Upper lobe of left lung (tissue), 4 donors: ENCODE results near the gene IGSF5.

ENCODE experiments used
- EP300 ChIP-seq, 4 donors: sonication (generic); formaldehyde crosslinking; IDR thresholded peaks; one replicate each; pipeline ENCODE4 v1.5.1; 2017; ENCODE audit warnings: antibody characterized with exemption in 4 of 4, control low read depth in 2 of 4
- POLR2A ChIP-seq, 4 donors: fragments of 450-650 bp; IDR thresholded peaks; one replicate each; pipeline ENCODE4 v1.5.1; 2016 to 2017; ENCODE audit warnings: antibody characterized with exemption in 4 of 4, mild to moderate bottlenecking in 2 of 4
- POLR2AphosphoS5 ChIP-seq, 2 donors: sonication (generic); formaldehyde crosslinking; IDR thresholded peaks; one replicate each; pipeline ENCODE4 v1.5.1; 2017; ENCODE audit warnings: antibody characterized with exemption in 2 of 2
- TF ChIP-seq, protein P1 (sequence below), 6 experiments: fragments of 450-650 bp in 4 of 6; fragments of 200-600 bp in 2 of 6; sonication (generic) in 2 of 6; IDR thresholded peaks; one replicate each; pipeline ENCODE4 v1.5.1; 2016 to 2019; ENCODE audit warnings: antibody characterized with exemption in 6 of 6

DNA sequence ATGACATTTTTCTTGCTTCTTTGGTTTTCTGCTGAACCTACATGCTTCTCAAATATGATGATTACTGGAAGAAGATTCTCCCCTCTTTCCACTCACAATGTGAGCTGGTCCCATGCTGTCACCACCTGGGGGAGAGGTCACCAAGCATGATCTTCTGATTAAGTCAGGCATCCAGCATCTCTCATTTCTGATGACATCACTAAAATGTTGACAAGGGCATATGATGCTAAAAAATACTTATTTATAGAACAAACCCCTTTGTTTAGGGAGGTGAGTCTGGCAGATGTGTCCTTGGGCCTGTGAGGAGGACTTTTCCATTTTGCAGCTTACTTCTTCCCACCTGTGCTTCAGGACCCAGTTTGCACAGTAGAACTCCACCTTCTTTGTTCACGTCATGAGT, 80.3 kb downstream of the IGSF5 start:
- TF ChIP-seq, protein P1, sequence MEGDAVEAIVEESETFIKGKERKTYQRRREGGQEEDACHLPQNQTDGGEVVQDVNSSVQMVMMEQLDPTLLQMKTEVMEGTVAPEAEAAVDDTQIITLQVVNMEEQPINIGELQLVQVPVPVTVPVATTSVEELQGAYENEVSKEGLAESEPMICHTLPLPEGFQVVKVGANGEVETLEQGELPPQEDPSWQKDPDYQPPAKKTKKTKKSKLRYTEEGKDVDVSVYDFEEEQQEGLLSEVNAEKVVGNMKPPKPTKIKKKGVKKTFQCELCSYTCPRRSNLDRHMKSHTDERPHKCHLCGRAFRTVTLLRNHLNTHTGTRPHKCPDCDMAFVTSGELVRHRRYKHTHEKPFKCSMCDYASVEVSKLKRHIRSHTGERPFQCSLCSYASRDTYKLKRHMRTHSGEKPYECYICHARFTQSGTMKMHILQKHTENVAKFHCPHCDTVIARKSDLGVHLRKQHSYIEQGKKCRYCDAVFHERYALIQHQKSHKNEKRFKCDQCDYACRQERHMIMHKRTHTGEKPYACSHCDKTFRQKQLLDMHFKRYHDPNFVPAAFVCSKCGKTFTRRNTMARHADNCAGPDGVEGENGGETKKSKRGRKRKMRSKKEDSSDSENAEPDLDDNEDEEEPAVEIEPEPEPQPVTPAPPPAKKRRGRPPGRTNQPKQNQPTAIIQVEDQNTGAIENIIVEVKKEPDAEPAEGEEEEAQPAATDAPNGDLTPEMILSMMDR (IDR thresholded peaks at IDR 0.05): no peak
- TF ChIP-seq POLR2A (IDR thresholded peaks at IDR 0.05) (no peak), POLR2AphosphoS5 (IDR thresholded peaks at IDR 0.05) (no peak), EP300 (IDR thresholded peaks at IDR 0.05) (no peak)
